MM.1S (cell line): ENCODE measurements around the gene PLA2R1.

ENCODE experiments used
- CTCF ChIP-seq: fragments of 300-600 bp; sonication (generic); IDR thresholded peaks from 2 replicates; pipeline ENCODE4 v1.5.1; 2016; ENCODE audit warnings: antibody characterized with exemption, low read length, mixed read lengths
- EZH2phosphoT487 ChIP-seq: fragments of 300-600 bp; sonication (generic); IDR thresholded peaks from 2 replicates; pipeline ENCODE4 v1.6.1; 2018; ENCODE audit warnings: antibody characterized with exemption, low read length

DNA sequence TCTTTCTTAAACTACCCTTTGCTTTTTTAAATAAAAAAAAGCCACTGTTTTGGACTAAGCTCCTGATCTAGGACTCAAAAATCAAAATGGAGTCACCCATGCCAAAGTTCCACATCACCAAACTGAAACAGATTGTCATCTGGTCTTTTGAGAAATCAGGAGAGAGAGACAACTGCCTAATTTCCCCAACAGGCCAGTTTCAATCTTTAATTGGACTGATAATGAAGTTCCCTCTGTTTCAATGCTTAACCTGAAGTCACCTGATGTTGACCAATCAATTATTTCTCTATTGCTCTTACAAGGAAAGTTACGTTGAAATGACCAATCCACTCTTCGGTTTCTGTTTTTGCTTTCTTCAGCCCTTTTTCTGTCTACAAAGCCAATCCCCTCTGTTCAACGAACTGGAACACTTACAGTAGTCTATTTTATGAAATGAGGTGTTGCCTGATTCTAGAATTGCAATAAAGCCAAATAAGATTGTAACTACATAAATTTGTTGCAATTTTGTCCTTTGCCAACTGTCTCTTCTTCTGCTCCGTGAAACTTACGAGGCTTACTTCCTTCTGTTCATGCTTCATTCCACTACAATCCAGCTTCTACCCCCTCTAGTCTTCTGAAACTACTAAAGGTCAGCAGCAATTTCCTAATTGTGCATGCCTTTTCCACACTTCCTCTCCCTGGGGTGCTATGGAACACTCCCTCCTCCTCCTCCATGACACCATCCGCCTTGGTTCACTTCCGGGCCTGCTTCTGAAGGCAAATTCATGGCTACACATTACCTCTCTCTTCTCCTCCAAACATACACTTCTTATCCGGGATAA is 169.2 kb downstream of the PLA2R1 start:
- no peak for TF ChIP-seq CTCF
- no peak for TF ChIP-seq EZH2phosphoT487
